Psoas muscle (tissue), 8 donors: ENCODE results near the gene MGAT5B. TPM values are rescaled to one million over a fixed set of nuclear protein-coding genes. Genes with fewer than 3 reads are reported as not detected.

Source experiments
- ATAC-seq, 4 donors: fragments of 200-7000 bp; cut with Tn5 transposase; one replicate each; pipeline ENCODE4 v1.9.1; 2020; ENCODE audit warnings: moderate library complexity in 3 of 4, mild to moderate bottlenecking in 2 of 4
- DNase-seq, 2 donors: peaks; one replicate each; pipeline ENCODE4 v3.0.0-alpha.2; 2020
- H3K27ac ChIP-seq: fragments of 200-600 bp; one replicate; pipeline ENCODE4 v1.8.0; 2022
- H3K27me3 ChIP-seq, 3 donors: fragments of 200-600 bp in 1 of 3; one replicate each; pipeline versions ENCODE4 v1.6.1 to v1.8.0; 2013 to 2022; ENCODE audit warnings: low read length in 2 of 3, mild to moderate bottlenecking in 2 of 3, moderate library complexity in 1 of 3; ENCODE audit not compliant: insufficient read depth in 3 of 3
- H3K36me3 ChIP-seq, 2 donors: fragments of 200-600 bp in 1 of 2; one replicate each; pipeline versions ENCODE4 v1.6.1 to v1.8.0; 2013 to 2022; ENCODE audit warnings: low read depth in 1 of 2, mild to moderate bottlenecking in 1 of 2, moderate library complexity in 1 of 2; ENCODE audit not compliant: insufficient read depth in 1 of 2
- H3K4me1 ChIP-seq: fragments of 200-600 bp; one replicate; pipeline ENCODE4 v1.8.0; 2022
- H3K4me3 ChIP-seq: fragments of 200-600 bp; one replicate; pipeline ENCODE4 v1.8.0; 2022; ENCODE audit warnings: mild to moderate bottlenecking
- H3K9me3 ChIP-seq: fragments of 200-600 bp; one replicate; pipeline ENCODE4 v1.8.0; 2022
- CTCF ChIP-seq: fragments of 200-600 bp; IDR thresholded peaks from one replicate; pipeline ENCODE4 v1.8.0; 2022; ENCODE audit warnings: antibody characterized with exemption
- WGBS, 3 donors: extraction: QIAGEN DNeasy Blood & Tissue Kit; methylation state at CpG; one replicate each; pipeline versions ENCODE4 v1.1.6 to v1.1.7; 2013; 5-methylcytosine and 5-hydroxymethylcytosine counted together
- intact Hi-C, 2 donors: fragments of 100-400 bp; cut with DNase I; formaldehyde crosslinking; loops; one replicate each; pipeline versions ENCODE4 v1.11.0 to v1.14.2; 2022
- polyA plus RNA-seq, 3 donors: library from polyadenylated mRNA; stranded (reverse); fragments of 200-250 nt; gene quantifications; one replicate each; pipeline ENCODE4 v1.2.3, GENCODE V29; 2013
- total RNA-seq, 4 donors: library from RNA; stranded (reverse); fragmentation: NEBNext Ultra II Directional in 2 of 4; extraction: Animal tissue kit (Norgen Biotek cat#: 25700) in 2 of 4; gene quantifications; one replicate each; pipeline versions ENCODE4 v1.2.1 to v1.2.4, GENCODE V29; 2021 to 2023
- donor health status: healthy with polysubstance abuse.
- donor health status: DM: no; HTN: no; CAD: no; lungs with moderate emphysema.
- donor health status: Bipolar disorder and iron deficiency.
- donor health status: healthy.
- donor health status: DM: yes; HTN: yes; CAD: no.
- donor health status: DM: no; HTN: no; CAD: no.
- donor health status: DM: no; HTN: no; CAD: no.
- donor health status: DM: yes; HTN: yes; CAD: no.

MGAT5B gene
- total and polyA plus RNA-seq, 7 donors: 0.03 to 0.34 (median 0.05) TPM; not detected in 3

- Histone ChIP-seq H3K27me3 (peaks cover 0 to 14% (median 5%) of the 10 kb centered on the region in 3 donors), H3K27ac (no peak overlapping the region), H3K36me3 (no peaks in the 10 kb centered on the region), H3K4me3 (no peak overlapping the region), H3K9me3 (no peaks in the 10 kb centered on the region), H3K4me1 (no peaks in the 10 kb centered on the region)
- WGBS, 3 donors: 19 to 21% (median 20%) methylated on average over 8 of the region's 8 CpGs
- intact Hi-C loops: no loop called here
- ATAC-seq: peak in 1 of 4 donors; percentile 46
- no peak for TF ChIP-seq CTCF
- no peak for DNase-seq
These were observed 57.3 kb downstream of the MGAT5B start for GRCh38 chr17:76925441-76925891.

GRCh38 chr17:76926237-76926866, 58.1 kb downstream of the MGAT5B start:
- no peak overlapping the region for H3K4me3 ChIP-seq
- ATAC-seq: no peak
- H3K27ac ChIP-seq: no peak overlapping the region
- no peaks in the 10 kb centered on the region for H3K9me3 ChIP-seq
- no peak for DNase-seq
- WGBS, 3 donors: 86 to 90% (median 87%) methylated on average over 17 of the region's 17 CpGs
- peaks cover 0 to 15% (median 6%) of the 10 kb centered on the region in 3 donors for H3K27me3 ChIP-seq
- TF ChIP-seq CTCF: no peak
- no peaks in the 10 kb centered on the region for H3K4me1 ChIP-seq
- no peaks in the 10 kb centered on the region for H3K36me3 ChIP-seq
- intact Hi-C loops: no loop called here

GRCh38 chr17:76927577-76927976, 59.4 kb downstream of the MGAT5B start:
- peaks cover 0 to 19% (median 6%) of the 10 kb centered on the region in 3 donors for H3K27me3 ChIP-seq
- H3K27ac ChIP-seq: no peak overlapping the region
- DNase-seq (no peak), ATAC-seq (no peak)
- H3K9me3 ChIP-seq: no peaks in the 10 kb centered on the region
- TF ChIP-seq CTCF: no peak
- intact Hi-C loops: no loop called here
- H3K4me1 ChIP-seq: no peaks in the 10 kb centered on the region
- WGBS, 3 donors: 84 to 89% (median 84%) methylated on average over 12 of the region's 12 CpGs
- no peaks in the 10 kb centered on the region for H3K36me3 ChIP-seq
- H3K4me3 ChIP-seq: no peak overlapping the region

- Histone ChIP-seq H3K9me3 (no peaks in the 10 kb centered on the region), H3K36me3 (no peaks in the 10 kb centered on the region), H3K4me1 (no peaks in the 10 kb centered on the region), H3K27ac (no peak overlapping the region), H3K27me3 (peaks cover 0 to 19% (median 4%) of the 10 kb centered on the region in 3 donors), H3K4me3 (no peak overlapping the region)
- intact Hi-C loops: no loop called here
- WGBS, 3 donors: 76 to 79% (median 78%) methylated on average over 4 of the region's 4 CpGs
- no peak for TF ChIP-seq CTCF
- DNase-seq (no peak), ATAC-seq (no peak)
These were observed 59.8 kb downstream of the MGAT5B start for GRCh38 chr17:76927982-76928381.

- no peaks in the 10 kb centered on the region for H3K36me3 ChIP-seq
- peaks cover 0 to 21% (median 4%) of the 10 kb centered on the region in 3 donors for H3K27me3 ChIP-seq
- H3K9me3 ChIP-seq: no peaks in the 10 kb centered on the region
- no peak overlapping the region for H3K27ac ChIP-seq
- no peak overlapping the region for H3K4me3 ChIP-seq
- ATAC-seq (no peak), DNase-seq (no peak)
- no peaks in the 10 kb centered on the region for H3K4me1 ChIP-seq
- TF ChIP-seq CTCF: no peak
- intact Hi-C loops: no loop called here
- 86 to 97% (median 92%) methylated on average over 3 of the region's 3 CpGs for WGBS, 3 donors
These were observed 60.9 kb downstream of the MGAT5B start for GRCh38 chr17:76929148-76929547.
